NCI-H2196 (cell line): ENCODE results near the gene OR4E2.
"Not testable (repeated sequence)": the region's sequence is repeated elsewhere in the genome, so short reads cannot be mapped to it uniquely, and the experiment has no call there.

Source experiments
- DNase-seq: peaks from one replicate; lab custom pipeline; 2025; ENCODE audit not compliant: unreplicated experiment; lab: John Stamatoyannopoulos, UW

OR4E2 gene

DNA sequence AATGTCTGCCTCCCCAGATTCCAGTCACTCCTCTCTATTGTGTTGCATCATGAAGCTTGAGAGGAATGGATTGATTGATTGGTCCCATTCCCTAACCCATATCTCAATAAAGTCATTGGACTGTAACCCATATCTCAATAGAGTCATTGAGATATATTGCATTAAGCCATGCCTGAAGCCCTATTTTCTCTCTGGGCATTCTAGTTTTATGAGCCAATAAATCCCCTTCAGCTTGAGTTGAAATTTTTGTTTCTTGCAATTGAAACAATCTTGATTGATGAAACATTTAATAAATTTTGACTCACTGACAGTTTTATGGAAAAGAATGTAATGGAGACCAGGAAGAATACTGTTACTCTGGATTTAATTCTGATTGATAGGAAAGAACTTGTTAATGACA, 40.8 kb downstream of the OR4E2 start:
- no peak for DNase-seq

DNA sequence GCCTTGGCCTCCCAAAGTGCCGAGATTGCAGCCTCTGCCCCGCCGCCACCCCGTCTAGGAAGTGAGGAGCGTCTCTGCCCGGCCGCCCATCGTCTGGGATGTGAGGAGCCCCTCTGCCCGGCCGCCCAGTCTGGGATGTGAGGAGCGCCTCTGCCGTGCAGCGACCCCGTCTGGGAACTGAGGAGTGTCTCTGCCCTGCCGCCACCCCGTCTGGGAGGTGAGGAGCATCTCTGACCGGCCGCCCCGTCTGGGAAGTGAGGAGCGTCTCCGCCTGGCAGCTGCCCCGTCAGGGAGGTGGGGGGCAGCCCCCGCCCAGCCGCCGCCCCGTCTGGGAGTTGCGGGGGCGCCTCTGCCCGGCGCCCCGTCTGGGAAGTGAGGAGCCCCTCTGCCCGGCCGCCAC, 44.0 kb downstream of the OR4E2 start:
- DNase-seq: not testable (repeated sequence)

DNA sequence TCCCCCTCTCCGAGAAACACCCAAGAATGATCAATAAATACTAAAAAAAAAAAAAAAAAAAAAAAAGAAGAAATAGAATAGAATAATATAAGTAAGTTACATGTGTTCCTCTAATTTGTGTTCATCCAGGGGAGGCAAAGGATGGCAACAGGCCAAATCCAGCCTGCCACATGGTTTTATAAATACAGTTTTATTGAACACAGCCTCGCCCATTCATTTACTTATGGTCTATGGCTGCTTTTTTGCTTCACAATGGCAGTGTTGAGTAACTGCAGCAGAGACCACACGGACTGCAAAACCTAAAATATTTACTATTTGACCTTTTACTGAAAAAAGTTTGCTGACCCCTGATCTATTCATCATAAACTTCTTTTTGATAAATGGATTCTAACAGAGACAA, 44.9 kb downstream of the OR4E2 start:
- DNase-seq: not testable (repeated sequence)

DNA sequence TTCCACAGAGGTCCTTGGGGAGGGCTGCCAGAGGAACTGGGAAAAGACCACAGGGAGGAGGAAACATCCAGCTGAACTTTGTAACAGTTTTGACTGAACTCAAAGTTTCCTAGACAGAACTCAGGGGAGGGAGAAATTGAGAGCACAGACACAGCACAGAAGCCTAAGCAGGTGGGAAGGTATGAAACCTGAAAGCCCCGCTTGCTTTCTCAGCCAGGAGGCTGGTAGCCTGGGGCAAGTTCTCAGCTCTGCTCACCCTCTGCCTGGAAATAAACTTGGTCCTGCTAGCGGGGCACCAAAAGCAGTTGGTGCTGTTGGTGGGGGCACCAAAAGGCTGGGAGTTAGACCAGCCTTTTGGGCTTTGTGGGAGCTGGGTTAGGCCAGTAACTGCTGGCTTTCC, 45.9 kb downstream of the OR4E2 start:
- no peak for DNase-seq

DNA sequence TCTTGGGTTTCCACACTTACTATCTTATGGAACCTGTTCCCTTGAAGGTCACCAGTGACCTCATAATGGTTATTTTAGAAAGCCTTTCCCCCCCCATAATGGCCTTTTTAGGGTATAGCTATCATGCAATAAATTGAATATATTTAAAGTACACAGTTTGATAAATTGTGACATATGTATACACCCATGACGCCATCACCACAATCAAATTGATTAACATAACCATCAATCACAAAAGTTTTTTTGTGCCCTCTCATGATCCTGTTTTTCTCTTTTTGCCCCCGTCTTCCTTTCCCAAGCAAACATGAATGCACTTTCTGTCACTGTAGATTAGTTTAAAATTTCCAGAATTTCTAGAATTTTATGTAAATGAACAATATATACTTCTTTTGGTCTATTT, 48.7 kb downstream of the OR4E2 start:
- no peak for DNase-seq

DNA sequence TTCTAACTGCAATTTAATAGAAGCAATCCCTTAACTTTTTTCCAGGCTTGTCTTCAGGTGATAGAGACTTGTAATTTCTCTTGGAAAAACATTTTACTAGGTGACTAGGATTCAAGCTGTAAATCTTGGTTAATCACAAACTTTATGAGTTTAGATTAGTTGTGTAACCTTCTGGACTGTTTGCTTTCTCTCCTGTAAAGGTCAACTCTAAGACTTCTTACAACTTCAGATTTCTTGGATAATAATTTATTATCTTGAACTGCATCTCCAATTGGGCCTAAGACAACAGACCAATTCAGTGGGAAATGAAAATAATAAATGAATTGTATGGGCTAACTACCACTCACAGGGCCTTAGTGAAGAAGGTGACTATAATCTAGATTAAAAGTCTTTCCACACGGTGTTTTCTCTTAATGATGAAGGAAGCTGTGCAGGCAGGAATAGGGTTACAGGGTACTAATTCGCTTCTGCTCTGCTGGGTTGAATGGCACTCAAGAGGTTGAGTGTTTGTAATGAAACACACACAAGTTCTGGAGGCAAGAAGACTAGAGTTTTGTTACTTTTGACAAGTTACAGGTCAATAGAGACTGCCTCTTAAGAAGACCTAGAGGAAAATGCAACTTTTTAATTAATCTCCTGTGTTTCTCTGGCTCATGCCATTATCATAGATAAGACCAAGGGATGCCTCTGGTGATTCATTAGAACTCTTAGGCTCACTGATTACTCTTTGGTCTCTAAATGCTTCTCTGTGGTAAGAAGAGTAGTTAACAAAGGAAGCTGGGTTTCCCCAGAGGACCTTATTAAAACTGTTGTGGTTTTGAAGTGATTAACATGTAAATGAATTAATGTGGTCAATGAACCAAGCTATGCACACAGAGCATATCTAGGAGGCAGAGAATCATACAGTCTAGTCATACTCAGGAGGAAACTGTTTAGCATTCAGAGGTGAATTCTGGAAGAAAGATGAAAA, 50.0 kb downstream of the OR4E2 start:
- DNase-seq: no peak

DNA sequence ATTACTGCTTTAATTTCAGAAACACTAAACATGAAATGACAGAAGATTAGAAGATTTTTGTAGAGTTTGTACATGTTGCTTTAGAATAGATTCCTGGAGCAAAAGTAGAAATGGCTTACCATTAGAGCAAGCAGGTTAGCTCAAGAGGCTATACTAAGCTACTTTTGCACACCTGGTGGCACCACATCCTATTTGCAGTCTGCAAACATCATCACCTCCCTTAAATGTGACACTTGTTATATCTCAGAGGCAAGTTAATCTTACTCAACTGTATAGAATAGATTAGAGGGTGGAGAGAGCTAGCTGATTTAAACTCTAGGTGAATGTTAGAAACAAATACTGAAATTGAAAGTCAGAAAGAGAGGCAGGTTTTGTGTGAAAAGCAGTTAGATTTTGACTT, 50.7 kb downstream of the OR4E2 start:
- DNase-seq: no peak

DNA sequence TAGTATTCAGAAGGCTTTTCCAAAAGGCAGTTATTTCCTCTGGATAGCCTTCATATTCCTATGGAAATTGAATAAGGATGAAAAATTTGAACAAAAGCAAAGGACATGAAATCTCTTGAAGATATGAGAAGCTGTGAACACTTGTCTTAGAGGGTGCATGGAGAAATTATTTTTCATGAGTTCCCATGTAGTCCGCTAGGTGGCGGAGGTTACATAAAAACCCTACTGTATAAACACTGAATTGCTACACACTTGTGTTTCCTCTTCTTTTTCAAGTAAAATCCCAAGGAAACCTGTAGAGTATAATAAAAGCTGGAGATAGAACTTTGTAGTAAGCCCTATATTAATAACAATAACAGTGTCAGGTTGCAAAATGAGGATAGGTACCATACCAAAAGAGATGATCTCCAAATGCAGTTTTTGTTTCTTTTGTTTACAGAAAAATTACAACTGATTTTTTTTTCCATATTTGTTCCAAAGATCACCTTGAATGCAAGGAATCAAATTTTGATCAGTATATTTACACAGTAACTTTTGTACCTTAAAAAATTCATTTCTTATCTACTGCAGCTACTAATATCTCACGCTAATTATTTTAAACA, 57.8 kb downstream of the OR4E2 start:
- peak; percentile 25 for DNase-seq

DNA sequence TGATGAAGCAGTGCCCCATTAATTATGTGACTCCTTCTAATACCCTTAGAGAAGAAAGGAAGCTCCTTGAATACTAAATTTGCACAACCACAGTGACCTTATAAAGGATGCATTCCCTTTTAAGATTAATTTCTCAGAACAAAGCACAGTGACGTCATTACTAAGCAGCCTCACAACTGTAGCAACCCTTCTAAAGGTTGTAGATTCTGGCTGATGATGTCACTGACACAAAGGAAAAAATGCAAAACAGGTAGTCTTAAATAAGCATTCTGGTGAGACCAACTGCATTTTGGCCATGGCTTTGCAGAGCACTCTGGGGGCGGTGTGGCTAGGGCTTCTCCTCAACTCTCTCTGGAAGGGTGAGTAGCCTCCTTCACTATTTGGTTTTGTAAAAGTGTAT, 58.4 kb downstream of the OR4E2 start:
- no peak for DNase-seq

DNA sequence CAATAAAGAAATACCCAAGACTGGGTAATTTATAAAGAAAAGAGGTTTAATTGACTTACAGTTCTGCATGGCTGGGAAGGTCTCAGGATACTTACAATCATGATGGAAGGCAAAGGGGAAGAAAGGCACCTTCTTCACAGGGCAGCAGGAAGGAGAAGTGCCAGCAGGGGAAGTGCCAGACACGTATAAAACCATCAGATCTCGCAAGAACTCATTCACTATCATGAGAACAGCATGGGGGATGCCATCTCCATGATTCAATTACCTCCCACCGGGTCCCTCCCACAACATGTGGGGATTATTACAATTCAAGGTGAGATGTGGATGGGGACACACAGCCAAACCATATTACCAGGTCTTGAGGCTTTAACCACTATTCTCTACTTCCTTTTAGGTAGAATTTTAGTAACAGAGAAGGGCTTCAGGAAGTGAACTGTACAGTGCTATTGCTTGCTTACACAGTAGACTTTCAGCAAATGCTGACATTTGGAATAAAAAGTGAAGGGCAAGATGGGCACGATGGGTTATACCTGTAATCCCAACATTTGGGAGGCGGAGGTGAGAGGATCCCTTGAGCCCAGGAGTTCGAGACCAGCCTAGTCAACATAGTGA, 60.8 kb downstream of the OR4E2 start:
- no peak for DNase-seq
